IMR-90 (cell line): Measurements from ENCODE around the gene BTG4. TPM values are rescaled to one million over a fixed set of nuclear protein-coding genes. Genes with fewer than 3 reads are reported as not detected.

Experiments used
- ATAC-seq: fragments of 200-7000 bp; cut with Tn5 transposase; 2 replicates; pipeline ENCODE4 v1.9.1; 2020; ENCODE audit warnings: low read depth, mild to moderate bottlenecking, moderate library complexity
- BruUV-seq: library from RNA; stranded (reverse); fragments of 400-500 nt; replicated peaks from 2 replicates; lab custom pipeline; 2021; lab: Mats Ljungman, UMichigan
- CTCF ChIA-PET: fragments of 300-600 bp; formaldehyde crosslinking; extraction: SDS; loops from one replicate; lab custom pipeline; 2021; ENCODE audit warnings: antibody characterized with exemption; lab: Yijun Ruan, JAX
- POLR2A ChIA-PET: fragments of 300-600 bp; sonication (Branson Sonifier 250); formaldehyde crosslinking; loops from one replicate; lab custom pipeline; 2022; ENCODE audit warnings: antibody characterized with exemption; ENCODE audit not compliant: unreplicated experiment; lab: Charles Lee
- DNase-seq: peaks from one replicate; pipeline ENCODE4 v3.0.0; 2013
- H2AFZ ChIP-seq: replicated peaks from 2 replicates; pipeline ENCODE3; 2013; ENCODE audit warnings: low read length, mild to moderate bottlenecking; ENCODE audit not compliant: poor library complexity
- H2AK5ac ChIP-seq: 2 replicates; pipeline ENCODE4 v1.6.1; 2013; ENCODE audit warnings: low read depth, low read length, inconsistent platforms
- H2AK9ac ChIP-seq: replicated peaks from 2 replicates; pipeline ENCODE3; 2013; ENCODE audit warnings: mild to moderate bottlenecking, low read depth, low read length, moderate library complexity; ENCODE audit not compliant: poor library complexity
- H2BK120ac ChIP-seq: 2 replicates; pipeline ENCODE4 v1.6.1; 2013; ENCODE audit warnings: low read depth, low read length, inconsistent platforms
- H2BK15ac ChIP-seq: 3 replicates; pipeline ENCODE4 v1.6.1; 2013; ENCODE audit warnings: low read depth, low read length, inconsistent platforms
- H2BK20ac ChIP-seq: 2 replicates; pipeline ENCODE4 v1.6.1; 2013; ENCODE audit warnings: low read depth, mild to moderate bottlenecking, inconsistent platforms, low read length, moderate library complexity
- H2BK5ac ChIP-seq: 2 replicates; pipeline ENCODE4 v1.6.1; 2013; ENCODE audit warnings: mild to moderate bottlenecking, low read depth, low read length, inconsistent platforms; ENCODE audit not compliant: poor library complexity, severe bottlenecking
- H3K14ac ChIP-seq: replicated peaks from 2 replicates; pipeline ENCODE4 v1.6.1; 2013; ENCODE audit warnings: low read depth, low read length, inconsistent platforms
- H3K18ac ChIP-seq: 2 replicates; pipeline ENCODE4 v1.6.1; 2013; ENCODE audit warnings: low read depth, low read length, control low read depth
- H3K23ac ChIP-seq: 2 replicates; pipeline ENCODE4 v1.6.1; 2013; ENCODE audit warnings: low read depth, low read length, inconsistent platforms
- H3K27ac ChIP-seq: 2 replicates; pipeline ENCODE4 v1.5.1; 2013; ENCODE audit warnings: mild to moderate bottlenecking, control low read depth, low read length; ENCODE audit not compliant: insufficient read depth
- H3K27me3 ChIP-seq: 2 replicates; pipeline ENCODE4 v1.6.1; 2013; ENCODE audit warnings: low read length; ENCODE audit not compliant: control insufficient read depth, insufficient read depth
- H3K36me3 ChIP-seq: 2 replicates; pipeline ENCODE4 v1.6.1; 2013; ENCODE audit warnings: low read length, mixed read lengths; ENCODE audit not compliant: control insufficient read depth, insufficient read depth
- H3K4ac ChIP-seq: 2 replicates; pipeline ENCODE4 v1.6.1; 2013; ENCODE audit warnings: low read depth, low read length, inconsistent platforms
- H3K4me1 ChIP-seq: 2 replicates; pipeline ENCODE4 v1.6.1; 2013; ENCODE audit warnings: low read length, mixed read lengths; ENCODE audit not compliant: control insufficient read depth, insufficient read depth
- H3K4me2 ChIP-seq: 2 replicates; pipeline ENCODE4 v1.6.1; 2013; ENCODE audit warnings: low read depth, mild to moderate bottlenecking, control low read depth, low read length, moderate library complexity
- H3K4me3 ChIP-seq: 2 replicates; pipeline ENCODE4 v1.5.1; 2013; ENCODE audit warnings: low read depth, mild to moderate bottlenecking, control low read depth, low read length, moderate library complexity; ENCODE audit not compliant: insufficient read depth
- H3K56ac ChIP-seq: 2 replicates; pipeline ENCODE4 v1.6.1; 2013; ENCODE audit warnings: low read length, inconsistent platforms; ENCODE audit not compliant: insufficient read depth; ENCODE audit errors: extremely low read depth
- H3K79me1 ChIP-seq, 2 experiments: 2 replicates each; pipeline ENCODE4 v1.6.1; 2013; ENCODE audit warnings: low read length in 2 of 2, inconsistent platforms in 1 of 2, low read depth in 1 of 2
- H3K9ac ChIP-seq: 2 replicates; pipeline ENCODE4 v1.6.1; 2013; ENCODE audit warnings: low read depth, low read length, control low read depth
- H3K9me1 ChIP-seq: 2 replicates; pipeline ENCODE4 v1.6.1; 2013; ENCODE audit warnings: low read length, inconsistent platforms; ENCODE audit not compliant: insufficient read depth
- H3K9me3 ChIP-seq: 2 replicates; pipeline ENCODE4 v1.6.1; 2013; ENCODE audit warnings: low read length; ENCODE audit not compliant: control insufficient read depth, insufficient read depth
- H4K20me1 ChIP-seq: 2 replicates; pipeline ENCODE4 v1.6.1; 2013; ENCODE audit warnings: low read length, inconsistent platforms; ENCODE audit not compliant: insufficient read depth
- H4K5ac ChIP-seq: 2 replicates; pipeline ENCODE4 v1.6.1; 2013; ENCODE audit warnings: mild to moderate bottlenecking, low read depth, low read length, control low read depth
- H4K8ac ChIP-seq, 2 experiments: 2 replicates each; pipeline ENCODE4 v1.6.1; 2013; ENCODE audit warnings: low read depth in 2 of 2, low read length in 2 of 2, control low read depth in 1 of 2, inconsistent platforms in 1 of 2
- H4K91ac ChIP-seq: 2 replicates; pipeline ENCODE4 v1.6.1; 2013; ENCODE audit warnings: low read depth, low read length, inconsistent platforms; ENCODE audit not compliant: insufficient read depth
- BHLHE40 ChIP-seq: fragments of 150-350 bp; IDR thresholded peaks from 2 replicates; pipeline ENCODE4 v1.6.1; 2016; ENCODE audit warnings: mild to moderate bottlenecking, low read depth, low read length
- CHD1 ChIP-seq: IDR thresholded peaks from 2 replicates; pipeline ENCODE4 v1.6.1; 2012; ENCODE audit warnings: low read depth, low read length, improper control_type of control experiment
- FOS ChIP-seq: fragments of 150-350 bp; IDR thresholded peaks from 2 replicates; pipeline ENCODE4 v1.6.1; 2016; ENCODE audit warnings: low read depth, low read length
- MAFK ChIP-seq: IDR thresholded peaks from 2 replicates; pipeline ENCODE4 v1.6.1; 2012; ENCODE audit warnings: low read depth, low read length, improper control_type of control experiment
- MAZ ChIP-seq: IDR thresholded peaks from 2 replicates; pipeline ENCODE4 v1.6.1; 2012; ENCODE audit warnings: low read depth, mild to moderate bottlenecking, low read length, improper control_type of control experiment, moderate library complexity, borderline replicate concordance
- NFE2L2 ChIP-seq: fragments of 150-350 bp; IDR thresholded peaks from 2 replicates; pipeline ENCODE4 v1.6.1; 2016; ENCODE audit warnings: low read depth, mild to moderate bottlenecking, low read length
- POLR2A ChIP-seq: IDR thresholded peaks from 2 replicates; pipeline ENCODE4 v1.6.1; 2012; ENCODE audit warnings: mild to moderate bottlenecking, low read depth, low read length
- RAD21 ChIP-seq: IDR thresholded peaks from 2 replicates; pipeline ENCODE4 v1.6.1; 2012; ENCODE audit warnings: low read length, improper control_type of control experiment
- RCOR1 ChIP-seq: IDR thresholded peaks from 2 replicates; pipeline ENCODE4 v1.6.1; 2012; ENCODE audit warnings: mild to moderate bottlenecking, low read length, improper control_type of control experiment; ENCODE audit not compliant: insufficient replicate concordance
- RFX5 ChIP-seq: IDR thresholded peaks from 2 replicates; pipeline ENCODE4 v1.8.0; 2012; ENCODE audit warnings: low read depth, mild to moderate bottlenecking, low read length, moderate library complexity
- SMC3 ChIP-seq: fragments of 150-350 bp; IDR thresholded peaks from 2 replicates; pipeline ENCODE4 v1.6.1; 2016; ENCODE audit warnings: low read depth, mild to moderate bottlenecking, antibody characterized with exemption, low read length, moderate library complexity
- dilution Hi-C: fragments of 300-500 bp; cut with HindIII; formaldehyde crosslinking; loops from one replicate; pipeline ENCODE4 v1.14.3; 2018; ENCODE audit warnings: low sequenced_read_pairs; ENCODE audit not compliant: unreplicated experiment
- in situ Hi-C: fragments of 300-500 bp; cut with MboI; formaldehyde crosslinking; loops from 3 replicates; pipeline ENCODE4 v1.14.3; 2019; ENCODE audit warnings: low sequenced_read_pairs, inconsistent platforms, mixed read lengths
- intact Hi-C: fragments of 100-400 bp; cut with micrococcal nuclease; formaldehyde crosslinking; loops from 2 replicates; pipeline ENCODE4 v1.10.0; 2022
- polyA plus RNA-seq, 3 experiments: library from polyadenylated mRNA; depleted of rRNA; stranded (reverse); fragments of >200 nt; gene quantifications; 2 replicates each; pipeline ENCODE4 v1.2.3, GENCODE V29; 2012; ENCODE audit warnings: low replicate concordance in 1 of 3
- total RNA-seq: library from RNA; depleted of rRNA; stranded (reverse); fragments of >200 nt; gene quantifications from 2 replicates; pipeline ENCODE4 v1.2.3, GENCODE V29; 2012
- TF ChIP-seq, protein P1 (sequence below): fragments of 150-350 bp; IDR thresholded peaks from 2 replicates; pipeline ENCODE4 v1.6.1; 2017; ENCODE audit warnings: mild to moderate bottlenecking, antibody characterized with exemption, low read length, low read depth

The BTG4 gene
- total and polyA plus RNA-seq, 2 of the 4 experiments (the other 2 are of a cell fraction): not detected

DNA sequence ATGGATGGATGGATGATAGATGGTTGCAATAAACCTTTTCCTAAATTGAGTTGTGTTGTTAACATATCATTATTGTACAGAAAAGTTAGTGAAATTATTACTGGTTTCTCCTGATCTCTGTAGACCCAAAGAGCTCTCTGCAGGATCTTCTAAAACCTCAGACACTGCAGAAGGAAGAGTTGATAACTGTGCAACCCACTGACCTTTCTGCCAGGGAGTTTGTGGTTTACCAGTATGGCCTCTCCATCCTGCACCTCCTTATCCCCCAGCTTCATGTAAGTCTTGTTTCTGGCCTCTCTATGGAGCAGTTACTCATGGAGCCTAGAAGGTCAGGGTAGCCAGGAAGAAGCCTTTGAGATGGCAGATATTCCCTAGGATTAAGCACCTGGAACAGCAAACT, 45.6 kb downstream of the BTG4 start:
- Histone ChIP-seq H2AK5ac (peak overlapping the region; percentile 29; the same call in 1 of the 2 replicates), H4K8ac (no peak overlapping the region), H2BK15ac (no peak overlapping the region), H4K5ac (no peak overlapping the region), H2BK120ac (no peak overlapping the region), H4K91ac (no peak overlapping the region), H2BK5ac (no peak overlapping the region), H3K79me1 (no peaks in the 10 kb centered on the region), H2AFZ (no peak overlapping the region), H3K9me1 (peaks cover 3% of the 10 kb centered on the region; the same call in 1 of the 2 replicates), H3K18ac (no peak overlapping the region), H3K4me3 (no peak overlapping the region), H3K9ac (no peak overlapping the region), H3K4me1 (peaks cover 5% of the 10 kb centered on the region), H4K20me1 (no peaks in the 10 kb centered on the region), H3K27me3 (no peaks in the 10 kb centered on the region; the same call in 1 of the 2 replicates), H3K23ac (no peak overlapping the region), H3K9me3 (no peaks in the 10 kb centered on the region), H2AK9ac (no peak overlapping the region), H3K14ac (no peak overlapping the region), H3K4me2 (no peak overlapping the region), H3K4ac (no peak overlapping the region; the same call in 1 of the 2 replicates), H3K36me3 (no peaks in the 10 kb centered on the region), H3K56ac (no peak overlapping the region), H2BK20ac (no peak overlapping the region), H3K27ac (no peak overlapping the region)
- no peak for TF ChIP-seq FOS
- TF ChIP-seq NFE2L2: no peak
- no peak for TF ChIP-seq RAD21
- TF ChIP-seq BHLHE40: no peak
- no peak for TF ChIP-seq RCOR1
- TF ChIP-seq SMC3: no peak
- TF ChIP-seq CHD1: no peak
- no peak for TF ChIP-seq MAZ
- TF ChIP-seq RFX5: no peak
- TF ChIP-seq, protein P1, sequence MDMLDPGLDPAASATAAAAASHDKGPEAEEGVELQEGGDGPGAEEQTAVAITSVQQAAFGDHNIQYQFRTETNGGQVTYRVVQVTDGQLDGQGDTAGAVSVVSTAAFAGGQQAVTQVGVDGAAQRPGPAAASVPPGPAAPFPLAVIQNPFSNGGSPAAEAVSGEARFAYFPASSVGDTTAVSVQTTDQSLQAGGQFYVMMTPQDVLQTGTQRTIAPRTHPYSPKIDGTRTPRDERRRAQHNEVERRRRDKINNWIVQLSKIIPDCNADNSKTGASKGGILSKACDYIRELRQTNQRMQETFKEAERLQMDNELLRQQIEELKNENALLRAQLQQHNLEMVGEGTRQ: no peak
- TF ChIP-seq POLR2A: no peak
- TF ChIP-seq MAFK: no peak
- DNase-seq (no peak), ATAC-seq (no peak)
- in situ Hi-C loops: no loop called here
- no TSS peak for BruUV-seq
- dilution Hi-C loops: no loop called here
- POLR2A ChIA-PET: no interaction called here
- CTCF ChIA-PET: no interaction called here
- intact Hi-C loops: no loop called here
